ENCODE data around the gene TIPRL. TPM values are rescaled to one million over a fixed set of nuclear protein-coding genes. Genes with fewer than 3 reads are reported as not detected.
"Not testable (repeated sequence)": the region's sequence is repeated elsewhere in the genome, so short reads cannot be mapped to it uniquely, and the experiment has no call there.

The TIPRL gene
- total RNA-seq, 1 experiment from 2014 or later: 75.2 TPM

DNA sequence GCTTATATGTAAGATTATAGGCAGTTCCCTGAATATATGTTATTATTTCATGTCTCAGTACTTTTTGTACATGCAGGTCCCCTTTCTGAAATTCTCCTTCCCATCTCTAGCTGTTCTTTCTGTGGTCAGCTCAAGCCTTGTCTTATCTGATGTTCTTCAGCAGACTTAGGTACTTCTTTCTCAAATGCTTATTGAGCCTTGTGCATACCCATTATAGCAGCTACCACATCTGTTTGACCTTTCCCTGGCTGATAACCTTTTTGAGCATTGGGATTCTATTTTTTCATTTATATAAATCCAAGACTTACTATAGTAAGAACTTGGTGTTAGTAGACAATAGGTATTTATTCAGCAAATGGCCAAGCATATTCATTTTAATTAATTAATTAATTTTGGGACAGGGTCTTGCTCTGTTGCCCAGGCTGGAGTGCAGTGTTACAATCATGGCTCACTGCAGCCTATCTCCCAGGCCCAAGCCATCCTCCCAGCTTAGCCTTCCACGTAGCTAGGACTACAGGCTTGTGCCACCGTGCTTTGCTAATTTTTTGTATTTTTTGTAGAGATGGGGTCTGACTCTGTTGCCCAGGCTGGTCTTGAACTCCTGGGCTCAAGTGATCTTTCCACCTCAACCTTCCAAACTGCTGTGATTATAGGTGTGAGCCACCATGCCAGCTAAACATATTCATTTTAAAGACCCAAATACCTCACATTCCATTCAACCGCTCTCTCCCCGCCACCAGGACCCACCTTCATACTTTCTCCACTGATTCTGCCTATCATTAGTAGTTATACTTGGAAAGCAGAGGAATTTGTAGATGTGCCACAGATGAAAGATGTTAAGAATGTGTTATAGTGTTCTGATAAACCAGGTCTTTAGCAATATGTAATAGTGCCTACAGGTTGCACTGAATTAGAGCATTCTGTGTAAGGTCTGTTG lies 16.7 kb downstream of the TIPRL start:
- no peak for DNase-seq (ENCODE audit: low read depth, low spot score)
- in situ Hi-C loops (cut with HindIII; ENCODE audit: low pct_unique_long_range_greater_than_20kb, low sequenced_read_pairs): no loop called here

- no peak for DNase-seq (ENCODE audit: low read depth, low spot score)
- in situ Hi-C loops (cut with HindIII; ENCODE audit: low pct_unique_long_range_greater_than_20kb, low sequenced_read_pairs): no loop called here
Observed at GRCh38 chr1:168199056-168199455, 20.3 kb downstream of the TIPRL start.

- DNase-seq (ENCODE audit: low read depth, low spot score): peak; percentile 95
- in situ Hi-C loops (cut with HindIII; ENCODE audit: low pct_unique_long_range_greater_than_20kb, low sequenced_read_pairs): no loop called here
Observed at GRCh38 chr1:168202941-168203654, 24.3 kb downstream of the TIPRL start.

GRCh38 chr1:168206111-168206510 lies 27.3 kb downstream of the TIPRL start:
- no peak for DNase-seq (ENCODE audit: low read depth, low spot score)
- in situ Hi-C loops (cut with HindIII; ENCODE audit: low pct_unique_long_range_greater_than_20kb, low sequenced_read_pairs): no loop called here

GRCh38 chr1:168207673-168208072 lies 28.9 kb downstream of the TIPRL start:
- in situ Hi-C loops (cut with HindIII; ENCODE audit: low pct_unique_long_range_greater_than_20kb, low sequenced_read_pairs); DNase-seq (ENCODE audit: low read depth, low spot score): not testable (repeated sequence)

DNA sequence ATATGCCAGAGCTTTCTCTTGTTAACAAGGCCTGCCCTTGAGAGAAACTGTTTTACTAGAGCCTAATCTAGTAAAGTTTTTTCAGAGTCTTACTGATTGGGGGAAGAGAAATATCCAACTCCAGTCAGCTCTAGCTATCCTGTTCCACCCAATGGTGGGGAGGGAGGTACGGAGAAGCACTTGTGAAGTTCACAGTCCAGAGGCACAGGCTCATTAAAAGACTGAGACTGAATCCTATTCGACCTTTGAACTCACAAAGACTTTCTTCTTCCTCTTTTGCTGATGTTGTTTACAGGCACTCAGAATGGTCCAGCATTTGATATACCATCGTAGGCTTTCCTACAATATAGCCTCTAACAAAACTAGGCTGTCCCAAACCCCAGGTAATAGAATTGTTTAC lies 31.6 kb downstream of the TIPRL start:
- in situ Hi-C loops (cut with HindIII; ENCODE audit: low pct_unique_long_range_greater_than_20kb, low sequenced_read_pairs): no loop called here
- DNase-seq (ENCODE audit: low read depth, low spot score): peak; percentile 42

- in situ Hi-C loops (cut with HindIII; ENCODE audit: low pct_unique_long_range_greater_than_20kb, low sequenced_read_pairs): no loop called here
- no peak for DNase-seq (ENCODE audit: low read depth, low spot score)
Observed at GRCh38 chr1:168213349-168213748, 34.6 kb downstream of the TIPRL start.

DNA sequence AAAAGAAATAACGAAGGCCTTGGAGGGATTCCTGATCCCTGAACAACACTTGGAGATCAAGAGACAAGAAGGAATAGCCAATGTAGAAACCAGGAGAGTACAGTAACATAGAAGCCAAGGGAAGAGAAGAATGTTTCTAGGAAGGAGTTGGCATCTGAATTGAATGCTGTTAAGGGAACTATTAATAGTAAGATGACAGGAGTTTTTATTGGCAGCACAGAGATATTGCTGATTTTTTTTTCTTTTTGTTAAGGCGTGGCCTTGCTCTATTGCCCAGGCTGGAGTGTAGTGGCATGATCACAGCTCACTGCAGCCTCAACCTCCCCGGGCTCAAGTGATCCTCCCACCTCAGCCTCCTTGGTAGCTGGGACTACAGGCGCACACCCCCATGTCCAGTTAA lies 37.4 kb downstream of the TIPRL start:
- in situ Hi-C loops (cut with HindIII; ENCODE audit: low pct_unique_long_range_greater_than_20kb, low sequenced_read_pairs): no loop called here
- no peak for DNase-seq (ENCODE audit: low read depth, low spot score)

- DNase-seq (ENCODE audit: low read depth, low spot score): no peak
- in situ Hi-C loops (cut with HindIII; ENCODE audit: low pct_unique_long_range_greater_than_20kb, low sequenced_read_pairs): no loop called here
Observed at GRCh38 chr1:168217664-168218063, 38.9 kb downstream of the TIPRL start.

DNA sequence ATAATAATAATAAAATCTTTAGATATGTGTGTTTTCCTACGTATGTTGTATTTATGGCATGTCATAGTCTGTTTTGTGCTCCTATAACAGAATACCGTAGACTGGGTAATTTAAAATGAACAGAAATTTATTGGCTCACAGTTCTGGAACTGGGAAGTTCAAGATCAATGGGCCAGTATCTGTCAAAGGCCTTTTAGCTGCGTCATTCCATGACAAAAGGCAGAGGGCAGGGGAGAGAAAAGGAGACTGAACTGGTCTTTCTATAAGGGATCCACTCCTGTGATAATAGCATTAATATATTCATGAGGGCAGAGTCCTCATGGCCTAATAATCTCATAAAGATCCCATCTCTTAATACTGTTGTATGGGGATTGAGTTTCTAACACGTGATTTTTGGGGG lies 39.9 kb downstream of the TIPRL start:
- in situ Hi-C loops (cut with HindIII; ENCODE audit: low pct_unique_long_range_greater_than_20kb, low sequenced_read_pairs): no loop called here
- DNase-seq (ENCODE audit: low read depth, low spot score): no peak

DNA sequence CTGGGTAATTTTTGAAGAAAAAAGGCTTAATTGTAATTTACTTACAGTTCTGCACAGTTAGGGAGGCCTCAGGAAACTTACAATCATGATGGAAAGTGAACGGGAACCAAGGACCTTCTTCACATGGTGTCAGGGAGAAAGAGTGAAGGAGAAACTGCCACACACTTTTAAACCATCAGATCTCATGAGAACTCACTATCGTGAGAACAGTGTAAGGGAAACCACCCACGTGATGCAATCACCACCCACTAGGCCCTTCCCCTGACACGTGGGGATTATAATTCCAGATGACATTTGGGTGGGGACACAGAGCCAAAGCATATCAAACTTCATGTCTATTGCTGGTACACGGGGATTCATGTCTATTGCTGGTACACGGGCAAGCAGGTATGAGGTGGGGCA lies 41.7 kb downstream of the TIPRL start:
- in situ Hi-C loops (cut with HindIII; ENCODE audit: low pct_unique_long_range_greater_than_20kb, low sequenced_read_pairs): no loop called here
- DNase-seq (ENCODE audit: low read depth, low spot score): peak; percentile 69

DNA sequence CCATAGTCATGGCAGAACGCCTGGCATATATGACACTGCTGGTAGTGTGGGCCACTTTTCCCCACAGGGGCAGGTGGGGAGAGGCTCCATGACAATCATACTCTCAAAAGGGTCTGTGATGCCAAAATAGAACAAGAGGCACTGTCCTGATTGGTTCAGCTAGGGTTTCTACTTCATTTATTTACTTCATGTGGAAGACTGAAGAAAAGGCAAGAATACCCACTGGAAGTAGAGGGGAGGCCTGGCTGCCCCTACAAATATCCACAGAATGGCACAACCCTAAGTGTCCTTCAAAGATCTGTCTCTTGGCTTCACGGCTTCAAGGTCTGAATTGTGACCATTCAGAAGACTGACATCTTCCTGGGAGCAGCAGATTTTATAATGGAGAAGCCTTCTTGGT lies 42.5 kb downstream of the TIPRL start:
- no peak for DNase-seq (ENCODE audit: low read depth, low spot score)
- in situ Hi-C loops (cut with HindIII; ENCODE audit: low pct_unique_long_range_greater_than_20kb, low sequenced_read_pairs): no loop called here

DNA sequence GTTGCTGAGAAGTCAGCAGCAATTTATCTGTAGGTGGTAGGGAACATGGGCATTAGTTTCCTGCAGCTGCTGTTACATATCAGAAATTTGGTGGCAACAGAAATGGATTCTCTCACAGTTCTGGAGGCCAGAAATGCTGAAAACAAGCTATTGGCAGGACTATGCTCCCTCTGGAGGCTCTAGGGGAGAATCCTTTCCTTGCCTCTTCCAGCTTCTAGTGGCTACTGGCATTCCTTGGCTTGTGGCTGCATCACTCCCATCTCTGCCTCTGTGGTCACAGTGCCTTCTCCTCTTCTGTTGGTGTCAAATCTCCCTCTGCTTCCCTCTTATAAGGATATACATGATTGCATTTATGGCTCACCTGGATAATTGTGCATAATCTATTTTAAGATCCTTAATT lies 44.5 kb downstream of the TIPRL start:
- in situ Hi-C loops (cut with HindIII; ENCODE audit: low pct_unique_long_range_greater_than_20kb, low sequenced_read_pairs): no loop called here
- no peak for DNase-seq (ENCODE audit: low read depth, low spot score)

DNA sequence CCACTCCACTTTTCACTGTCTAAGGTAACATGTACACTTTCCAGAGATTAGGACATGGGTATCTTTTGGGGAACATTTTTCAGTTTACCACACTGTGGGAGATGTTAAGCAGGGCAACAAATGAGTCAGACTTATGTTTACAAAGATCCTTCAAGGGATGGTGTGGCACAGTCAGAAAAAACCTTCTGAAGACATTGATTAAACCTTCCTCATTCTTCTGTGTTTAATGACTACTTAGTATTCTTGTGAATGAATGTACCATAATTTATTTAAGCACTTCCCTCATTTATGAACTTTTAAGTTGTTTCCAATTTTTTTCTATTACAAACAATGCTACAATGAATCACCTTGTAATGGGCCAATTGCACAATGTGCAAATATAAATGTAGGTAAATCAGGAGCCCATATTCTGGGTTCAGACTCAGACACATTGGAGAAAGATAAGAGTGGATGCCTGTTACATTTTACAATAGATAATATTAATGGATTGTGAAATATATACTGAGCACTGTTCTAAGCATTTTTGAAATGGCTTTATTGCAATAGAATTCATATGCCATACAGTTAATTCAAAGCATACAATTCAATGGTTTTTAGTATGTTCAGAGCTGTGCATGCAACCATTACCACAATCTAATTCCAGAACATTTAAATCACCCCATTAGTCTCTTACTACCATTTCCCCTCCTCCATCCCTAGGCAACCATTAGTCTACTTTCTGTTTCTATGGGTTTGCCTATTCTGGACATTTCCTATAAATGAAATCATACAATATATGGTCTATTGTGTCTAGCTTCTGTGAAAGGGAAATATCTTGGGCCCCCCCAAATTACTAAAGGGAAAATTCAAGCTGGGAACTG lies 45.1 kb downstream of the TIPRL start:
- in situ Hi-C loops (cut with HindIII; ENCODE audit: low pct_unique_long_range_greater_than_20kb, low sequenced_read_pairs): no loop called here

DNA sequence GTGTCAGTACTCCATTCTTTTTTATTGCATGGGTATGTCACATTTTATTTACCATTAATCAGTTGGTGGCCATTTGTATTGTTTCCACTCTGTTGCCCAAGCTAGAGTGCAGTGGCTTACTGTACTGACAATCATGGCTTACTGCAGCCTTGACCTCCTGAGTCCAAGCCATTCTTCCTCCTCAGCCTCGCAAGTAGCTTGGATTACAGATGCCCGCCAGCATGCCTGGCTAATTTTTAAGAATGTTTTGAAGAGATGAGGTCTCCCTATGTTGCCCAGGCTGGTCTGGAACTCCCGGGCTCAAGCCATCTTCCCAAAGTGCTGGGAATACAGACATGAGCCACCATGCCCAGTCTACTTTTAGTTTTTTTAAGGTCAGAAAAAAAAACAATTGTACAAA lies 46.2 kb downstream of the TIPRL start:
- in situ Hi-C loops (cut with HindIII; ENCODE audit: low pct_unique_long_range_greater_than_20kb, low sequenced_read_pairs): no loop called here

More for the DNA sequence above, 45.1 kb downstream of the TIPRL start:
- DNase-seq (ENCODE audit: low read depth, low spot score): no peak

DNA sequence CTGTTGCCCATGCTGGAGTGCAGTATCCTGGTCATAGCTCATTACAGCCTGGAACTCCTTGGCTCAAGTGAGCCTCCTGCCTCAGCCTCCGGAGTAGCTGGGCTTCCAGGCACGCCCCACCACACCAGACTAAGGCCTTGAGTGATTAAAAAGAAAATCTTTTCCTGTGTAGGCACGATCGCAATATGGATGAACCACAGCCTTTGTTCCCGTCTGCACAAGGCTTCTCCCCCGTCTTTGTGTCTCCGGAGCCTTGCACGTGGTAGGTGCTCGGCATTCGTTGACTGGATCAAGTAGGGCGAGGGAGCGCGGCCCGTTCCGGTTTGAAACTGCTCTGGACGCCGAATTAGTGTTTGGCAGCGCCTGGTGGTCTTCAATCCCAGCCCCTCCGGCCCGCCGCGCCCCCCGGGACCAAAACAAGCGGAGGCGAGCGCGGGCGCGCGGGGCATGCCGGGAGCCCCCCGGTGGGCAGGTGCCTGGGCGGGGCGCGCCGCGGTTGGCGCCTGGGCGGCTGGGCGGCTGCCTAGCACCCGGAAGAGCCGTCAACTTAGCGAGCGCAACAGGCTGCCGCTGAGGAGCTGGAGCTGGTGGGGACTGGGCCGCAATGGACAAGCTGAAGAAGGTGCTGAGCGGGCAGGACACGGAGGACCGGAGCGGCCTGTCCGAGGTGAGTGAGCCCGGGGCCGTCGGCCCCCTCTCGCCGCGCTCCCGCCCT lies 46.9 kb downstream of the TIPRL start, which contains the start of gene SFT2D2:
TSS of gene SFT2D2 (plus strand) at position 529 of the 715 bp plus-strand sequence. CDS start at position 605, 76 bp downstream.
- in situ Hi-C loops (cut with HindIII; ENCODE audit: low pct_unique_long_range_greater_than_20kb, low sequenced_read_pairs): no loop called here

More for the DNA sequence above, 46.2 kb downstream of the TIPRL start:
- no peak for DNase-seq (ENCODE audit: low read depth, low spot score)

GRCh38 chr1:168227620-168228019 lies 48.9 kb downstream of the TIPRL start:
- in situ Hi-C loops (cut with HindIII; ENCODE audit: low pct_unique_long_range_greater_than_20kb, low sequenced_read_pairs): no loop called here
- peak; percentile 40 for DNase-seq (ENCODE audit: low read depth, low spot score)

More for the DNA sequence above, 46.9 kb downstream of the TIPRL start, which contains the start of gene SFT2D2:
- peak; percentile 80 for DNase-seq (ENCODE audit: low read depth, low spot score)

Data from SK-MEL-5 (cell line).